Mucosa of descending colon (tissue), 3 donors: ENCODE results near the gene RALGAPA2. TPM values are rescaled to one million over a fixed set of nuclear protein-coding genes. Genes with fewer than 3 reads are reported as not detected.

Experiments used
- ATAC-seq: fragments of 200-7000 bp; cut with Tn5 transposase; one replicate; pipeline ENCODE4 v1.9.1; 2020; ENCODE audit warnings: mild to moderate bottlenecking, moderate library complexity
- DNase-seq, 3 donors: peaks; one replicate each; pipeline ENCODE4 v3.0.0-alpha.2; 2020
- H3K36me3 ChIP-seq: fragments of 200-600 bp; one replicate; pipeline ENCODE4 v1.8.0; 2021; ENCODE audit warnings: low read depth, mild to moderate bottlenecking
- H3K4me1 ChIP-seq: fragments of 200-600 bp; one replicate; pipeline ENCODE4 v1.8.0; 2021; ENCODE audit warnings: low read depth, mild to moderate bottlenecking
- H3K4me3 ChIP-seq: fragments of 200-600 bp; one replicate; pipeline ENCODE4 v1.8.0; 2021; ENCODE audit warnings: mild to moderate bottlenecking
- H3K9me3 ChIP-seq: fragments of 200-600 bp; one replicate; pipeline ENCODE4 v1.8.0; 2021; ENCODE audit warnings: mild to moderate bottlenecking
- CTCF ChIP-seq: fragments of 200-600 bp; IDR thresholded peaks from one replicate; pipeline ENCODE4 v1.8.0; 2022; ENCODE audit warnings: antibody characterized with exemption, mild to moderate bottlenecking
- intact Hi-C, 2 donors: fragments of 100-400 bp; cut with DNase I in 1 of 2; cut with micrococcal nuclease in 1 of 2; formaldehyde crosslinking; loops; one replicate each; pipeline versions ENCODE4 v1.11.0 to v1.11.1; 2022; cut with DNase I, micrococcal nuclease
- total RNA-seq, 3 donors: library from RNA; stranded (reverse); fragmentation: NEBNext Ultra II Directional in 2 of 3; extraction: Animal tissue kit (Norgen Biotek cat#: 25700) in 2 of 3; gene quantifications; one replicate each; pipeline versions ENCODE4 v1.2.1 to v1.2.4, GENCODE V29; 2021 to 2023
- donor health status: DM: no; HTN: no; CAD: no; lungs with moderate emphysema.
- donor health status: DM: no; HTN: no; CAD: no.
- donor health status: DM: no; HTN: yes; CAD: no.

RALGAPA2 gene
- total RNA-seq, 3 donors from 2014 or later = 46.3 to 85.9 (median 66.9) TPM

- H3K4me3 ChIP-seq = no peak overlapping the region
- no peaks in the 10 kb centered on the region for H3K9me3 ChIP-seq
- intact Hi-C loops = no loop called here
- TF ChIP-seq CTCF = no peak
- H3K36me3 ChIP-seq = no peaks in the 10 kb centered on the region
- H3K4me1 ChIP-seq = no peaks in the 10 kb centered on the region
- DNase-seq = no peak
- no peak for ATAC-seq
Measured at GRCh38 chr20:20497242-20497978, 215.0 kb downstream of the RALGAPA2 start.

GRCh38 chr20:20495729-20496503, 216.5 kb downstream of the RALGAPA2 start:
- DNase-seq (no peak), ATAC-seq (no peak)
- Histone ChIP-seq H3K4me1 (no peaks in the 10 kb centered on the region), H3K36me3 (no peaks in the 10 kb centered on the region), H3K4me3 (no peak overlapping the region), H3K9me3 (no peaks in the 10 kb centered on the region)
- intact Hi-C loops = no loop called here
- no peak for TF ChIP-seq CTCF

GRCh38 chr20:20493701-20494100, 218.7 kb downstream of the RALGAPA2 start:
- no peak for TF ChIP-seq CTCF
- no peaks in the 10 kb centered on the region for H3K4me1 ChIP-seq
- ATAC-seq (no peak), DNase-seq (no peak)
- no peaks in the 10 kb centered on the region for H3K36me3 ChIP-seq
- intact Hi-C loops = no loop called here
- H3K9me3 ChIP-seq = no peaks in the 10 kb centered on the region
- no peak overlapping the region for H3K4me3 ChIP-seq

- H3K4me3 ChIP-seq = no peak overlapping the region
- no peak for DNase-seq
- no peaks in the 10 kb centered on the region for H3K4me1 ChIP-seq
- no peak for TF ChIP-seq CTCF
- no peak for ATAC-seq
- intact Hi-C loops = no loop called here
- H3K36me3 ChIP-seq = no peaks in the 10 kb centered on the region
- no peaks in the 10 kb centered on the region for H3K9me3 ChIP-seq
Measured at GRCh38 chr20:20492521-20493332, 219.7 kb downstream of the RALGAPA2 start.

- DNase-seq = no peak
- TF ChIP-seq CTCF = no peak
- Histone ChIP-seq H3K4me1 (no peaks in the 10 kb centered on the region), H3K4me3 (no peak overlapping the region), H3K36me3 (no peaks in the 10 kb centered on the region), H3K9me3 (no peaks in the 10 kb centered on the region)
- ATAC-seq = no peak
- intact Hi-C loops = no loop called here
Measured at GRCh38 chr20:20491784-20492264, 220.6 kb downstream of the RALGAPA2 start.
